Liver (tissue), 5 donors: Measurements from ENCODE around the gene STAB1. TPM values are rescaled to one million over a fixed set of nuclear protein-coding genes. Genes with fewer than 3 reads are reported as not detected.

Experiments used
- polyA plus RNA-seq, 2 donors: library from polyadenylated mRNA; stranded (reverse) in 1 of 2; unstranded in 1 of 2; fragments of 200-250 nt in 1 of 2; fragments of >200 nt in 1 of 2; fragmentation: Nextera tagmentation in 1 of 2; extraction: Ambion mirVana in 1 of 2; gene quantifications; one replicate each; pipeline versions ENCODE4 v1.2.1 to v1.2.3, GENCODE V29; 2013 to 2015
- small RNA-seq: library from RNA; depleted of rRNA; stranded (forward); fragments of <200 nt; gene quantifications from one replicate; pipeline ENCODE3, GENCODE V24; 2014
- total RNA-seq, 2 donors: library from RNA; depleted of rRNA; stranded (reverse); fragments of >200 nt; gene quantifications; one replicate each; pipeline ENCODE4 v1.2.3, GENCODE V29; 2014
- donor health status: healthy.
- donor health status: healthy.
- donor health status: healthy.

The STAB1 gene
- total and polyA plus RNA-seq, 4 donors = 42.0 to 198 (median 71.5) TPM

Small RNA genes within 50 kb of the gene (small RNA-seq; reads per million reads assigned to genes)
- gene RNU6-856P (not detected), gene RNU6ATAC16P (not detected)

Other genes with a start within 250 kb of the STAB1 start
- gene PPM1M, start 249.6 kb upstream of the STAB1 start, total RNA-seq = 1 to 10 TPM; 5.5 TPM
- gene PPM1M, start 249.6 kb upstream of the STAB1 start, polyA plus RNA-seq = 1 to 10 TPM; 2.8 to 3.8 TPM
- gene WDR82, start 216.7 kb upstream of the STAB1 start, total RNA-seq = 10 to 100 TPM; 31.7 to 44.3 TPM
- 10 to 100 TPM in 1 of 2 donors, 1 to 10 TPM in 1; 4.3 to 19.4 TPM for gene WDR82, start 216.7 kb upstream of the STAB1 start, polyA plus RNA-seq
- 100 to 1,000 TPM in 1 of 2 donors, 10 to 100 TPM in 1; 67.8 to 224 TPM for gene GLYCTK, start 207.5 kb upstream of the STAB1 start, total RNA-seq
- 100 to 1,000 TPM; 176 to 180 TPM for gene GLYCTK, start 207.5 kb upstream of the STAB1 start, polyA plus RNA-seq
- 1 to 10 TPM; 1.5 to 6.0 TPM for gene DNAH1, start 179.0 kb upstream of the STAB1 start, total RNA-seq
- gene DNAH1, start 179.0 kb upstream of the STAB1 start, polyA plus RNA-seq = 1 to 10 TPM; 1.7 to 3.3 TPM
- gene BAP1, start 85.3 kb upstream of the STAB1 start, total RNA-seq = 10 to 100 TPM; 38.0 to 57.2 TPM
- gene BAP1, start 85.3 kb upstream of the STAB1 start, polyA plus RNA-seq = 10 to 100 TPM; 19.4 to 39.3 TPM
- gene PHF7, start 84.7 kb upstream of the STAB1 start, total RNA-seq = 1 to 10 TPM; 4.7 to 7.8 TPM
- 1 to 10 TPM; 1.6 to 2.8 TPM for gene PHF7, start 84.7 kb upstream of the STAB1 start, polyA plus RNA-seq
- gene SEMA3G, start 50.2 kb upstream of the STAB1 start, total RNA-seq = 1 to 10 TPM in 1 of 2 donors, under 1 TPM in 1; 0.47 to 1.2 TPM
- gene SEMA3G, start 50.2 kb upstream of the STAB1 start, polyA plus RNA-seq = 1 to 10 TPM in 1 of 2 donors, under 1 TPM in 1; 0.49 to 1.0 TPM
- under 1 TPM; 0.28 to 0.75 TPM for gene TNNC1, start 41.3 kb upstream of the STAB1 start, total RNA-seq
- under 1 TPM; 0.21 to 0.42 TPM for gene TNNC1, start 41.3 kb upstream of the STAB1 start, polyA plus RNA-seq
- 10 to 100 TPM; 18.5 to 39.8 TPM for gene NISCH, start 39.7 kb upstream of the STAB1 start, total RNA-seq
- 10 to 100 TPM; 10.8 to 16.7 TPM for gene NISCH, start 39.7 kb upstream of the STAB1 start, polyA plus RNA-seq
- 10 to 100 TPM in 1 of 2 donors, 1 to 10 TPM in 1; 2.8 to 20.9 TPM for gene NT5DC2, start 38.5 kb downstream of the STAB1 start, total RNA-seq
- gene NT5DC2, start 38.5 kb downstream of the STAB1 start, polyA plus RNA-seq = 1 to 10 TPM; 3.0 to 3.2 TPM
- 1 to 10 TPM; 3.3 to 8.5 TPM for gene UQCC5, start 41.3 kb downstream of the STAB1 start, total RNA-seq
- gene UQCC5, start 41.3 kb downstream of the STAB1 start, polyA plus RNA-seq = 10 to 100 TPM in 1 of 2 donors, 1 to 10 TPM in 1; 5.1 to 39.9 TPM
- 10 to 100 TPM; 57.7 to 65.7 TPM for gene PBRM1, start 190.6 kb downstream of the STAB1 start, total RNA-seq
- gene PBRM1, start 190.6 kb downstream of the STAB1 start, polyA plus RNA-seq = 10 to 100 TPM in 1 of 2 donors, 1 to 10 TPM in 1; 7.1 to 19.7 TPM
- gene GNL3, start 190.7 kb downstream of the STAB1 start, total RNA-seq = 10 to 100 TPM; 26.5 to 82.2 TPM
- 10 to 100 TPM; 38.5 to 45.1 TPM for gene GNL3, start 190.7 kb downstream of the STAB1 start, polyA plus RNA-seq
- 10 to 100 TPM; 33.3 to 77.9 TPM for gene GLT8D1, start 210.5 kb downstream of the STAB1 start, total RNA-seq
- 10 to 100 TPM; 53.2 to 60.3 TPM for gene GLT8D1, start 210.5 kb downstream of the STAB1 start, polyA plus RNA-seq
- 10 to 100 TPM; 42.3 to 65.9 TPM for gene SPCS1, start 210.8 kb downstream of the STAB1 start, total RNA-seq
- 100 to 1,000 TPM; 161 to 227 TPM for gene SPCS1, start 210.8 kb downstream of the STAB1 start, polyA plus RNA-seq